Stimulated activated CD4-positive, alpha-beta T cell treated with anti-CD3 and anti-CD28 coated beads, Interleukin-12 subunit alpha, Interleukin-12 subunit beta, amount 100 ng/mL, for 24 hours (primary cell): ENCODE measurements around the gene UBE2O.

Source experiments
- DNase-seq, 2 experiments: peaks; one replicate each; pipeline ENCODE4 v3.0.0-alpha.2; 2020; ENCODE audit warnings: low read depth in 2 of 2

The UBE2O gene

GRCh38 chr17:76467366-76467765 lies 14.4 kb upstream of the UBE2O start, which contains the start of gene AANAT:
Gene AANAT (plus strand): TSS chr17:76467603. CDS start chr17:76468747, 1,144 bp downstream.
- no peak for DNase-seq

DNA sequence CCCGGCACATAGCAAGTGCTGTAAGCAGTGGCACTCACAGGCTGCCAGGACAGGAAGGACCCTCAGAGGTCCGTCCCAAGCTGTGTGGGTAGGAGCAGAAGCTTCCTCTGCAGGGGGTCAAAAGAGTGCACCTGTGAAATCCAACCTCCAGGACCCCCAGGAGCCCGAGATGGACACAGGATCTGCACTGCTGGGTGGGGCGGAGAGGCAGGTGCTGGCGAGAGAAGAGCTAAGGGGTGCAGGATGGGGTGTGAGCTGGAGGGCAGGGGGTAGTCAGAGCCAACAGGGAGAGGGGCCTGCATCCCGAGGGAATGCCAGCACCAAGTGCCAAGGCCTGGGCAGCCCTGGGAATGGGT lies 13.8 kb upstream of the UBE2O start:
- DNase-seq, result no peak

- no peak for DNase-seq
Measured at GRCh38 chr17:76462556-76463290, 9.8 kb upstream of the UBE2O start.

- DNase-seq, result no peak
Measured at GRCh38 chr17:76461765-76462555, 9.0 kb upstream of the UBE2O start.

GRCh38 chr17:76459674-76460073 lies 6.7 kb upstream of the UBE2O start:
- DNase-seq, result no peak

GRCh38 chr17:76458580-76459490 lies 5.9 kb upstream of the UBE2O start:
- no peak for DNase-seq

- DNase-seq, result no peak
Measured at GRCh38 chr17:76453431-76453743, 435 bp upstream of the UBE2O start.

DNA sequence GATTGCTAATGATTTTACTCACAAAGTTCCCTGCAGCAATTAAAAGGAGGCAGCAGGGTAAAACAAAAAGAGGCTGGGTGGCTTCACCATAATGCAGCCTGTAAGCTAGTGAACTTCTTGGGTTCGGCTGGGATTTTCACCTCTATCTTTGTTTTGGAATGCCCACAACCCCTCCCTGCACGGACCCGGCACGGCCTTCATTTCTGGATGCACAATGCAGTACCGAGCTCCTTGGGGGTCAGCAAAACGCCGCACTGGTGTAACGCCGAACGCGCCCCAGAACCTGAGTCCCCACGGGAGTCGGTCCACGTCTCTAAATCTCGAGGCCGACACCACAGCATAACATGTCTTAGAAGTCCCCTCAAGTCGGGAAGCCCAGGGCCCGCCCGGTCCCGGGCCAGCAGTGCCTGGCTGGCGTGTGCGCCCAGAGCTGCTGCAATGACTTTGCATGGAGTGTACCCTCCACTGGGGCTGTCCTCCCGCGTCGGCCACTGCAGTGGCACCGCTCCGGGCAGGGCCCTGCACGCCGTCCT lies 759 bp downstream of the UBE2O start:
- DNase-seq, result no peak

GRCh38 chr17:76451506-76451905 lies 1.4 kb downstream of the UBE2O start:
- DNase-seq, result no peak

DNA sequence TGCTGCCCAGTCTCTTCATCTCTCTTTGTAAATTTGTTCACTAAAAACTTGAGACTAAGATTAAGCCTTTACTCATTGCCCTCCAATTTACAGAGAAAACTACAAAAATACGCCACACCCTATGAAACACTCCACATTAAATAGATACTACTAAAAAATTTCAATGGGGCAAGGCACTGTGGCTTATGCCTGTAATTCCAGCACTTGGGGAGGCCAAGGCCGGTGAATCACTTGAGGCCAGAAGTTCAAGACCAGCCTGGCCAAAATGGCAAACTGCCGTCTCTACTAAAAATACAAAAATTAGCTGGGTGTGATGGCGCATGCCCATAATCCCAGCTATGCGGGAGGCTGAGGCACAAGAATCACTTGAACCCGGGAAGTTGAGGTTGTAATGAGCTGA lies 3.8 kb downstream of the UBE2O start:
- no peak for DNase-seq

GRCh38 chr17:76447931-76448652 lies 4.9 kb downstream of the UBE2O start:
- no peak for DNase-seq

DNA sequence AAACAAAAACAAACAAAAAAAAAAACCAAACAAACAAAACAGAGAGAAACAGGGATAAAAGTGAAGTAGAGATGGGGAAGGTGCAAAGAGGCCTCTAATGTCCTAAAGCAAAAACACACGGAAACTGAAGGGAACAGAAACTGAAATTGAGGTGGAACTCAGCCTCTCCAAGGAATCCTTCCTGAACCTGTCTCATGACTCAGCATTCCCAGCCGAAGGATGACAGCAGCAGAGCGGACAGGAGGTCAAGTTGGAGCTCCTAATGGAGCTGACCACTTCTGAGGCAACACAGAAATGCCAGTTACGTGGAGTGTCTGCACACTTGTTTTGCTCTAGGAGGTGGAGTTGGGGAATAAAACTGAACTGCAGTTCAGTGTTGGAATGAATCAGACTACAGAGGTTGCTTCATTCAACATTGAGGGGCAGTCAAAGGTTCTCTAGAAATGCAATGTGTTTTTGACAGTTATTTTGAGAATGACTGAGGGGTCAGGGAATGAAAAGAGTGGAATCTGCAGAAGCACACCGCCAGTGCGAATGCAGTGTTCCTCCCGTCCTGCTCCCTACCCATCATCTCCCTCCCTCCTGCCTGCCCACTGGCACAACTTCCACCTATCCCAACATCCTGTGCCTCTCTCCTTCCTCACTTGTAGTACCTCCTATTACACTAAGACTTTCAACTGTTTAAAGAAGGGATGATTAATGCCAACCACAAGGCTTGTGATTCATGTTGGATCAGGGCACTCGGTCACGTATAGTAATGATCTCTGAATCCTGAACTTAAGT lies 6.3 kb downstream of the UBE2O start:
- DNase-seq, result no peak

DNA sequence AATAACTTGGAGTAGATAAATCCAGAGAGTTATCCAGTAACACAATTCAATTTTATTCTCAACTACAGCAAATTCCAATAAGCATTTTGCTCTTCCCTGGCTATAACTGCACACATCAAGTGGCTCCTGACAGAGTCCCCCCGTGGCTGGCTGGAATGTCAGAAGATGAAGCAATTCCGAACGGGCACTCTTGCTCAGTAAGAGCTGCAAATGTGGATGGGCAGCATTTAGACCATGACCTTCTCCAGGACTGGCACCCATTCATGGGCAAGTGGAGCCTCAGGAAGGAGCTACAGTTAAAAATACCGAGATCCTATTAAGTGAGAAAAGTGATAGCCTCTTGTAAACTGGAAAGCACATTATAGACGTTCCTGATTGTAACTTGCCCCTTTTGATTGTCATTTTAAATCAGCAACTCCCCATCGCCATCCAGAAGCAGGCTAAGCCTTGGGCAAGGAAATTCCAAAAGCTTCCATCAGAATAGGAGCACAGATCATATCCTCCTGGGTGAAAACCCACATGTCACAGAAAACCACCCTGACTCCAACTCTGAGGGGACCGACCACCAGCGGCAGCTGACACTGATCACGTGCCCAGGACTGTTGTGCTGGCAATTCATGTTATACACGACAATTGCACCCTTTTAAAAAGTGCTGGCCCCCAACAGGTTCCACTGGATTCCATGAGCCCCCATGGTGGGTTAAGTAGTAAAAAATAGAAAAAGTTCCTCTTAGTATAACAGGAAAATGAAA lies 7.1 kb downstream of the UBE2O start:
- no peak for DNase-seq

DNA sequence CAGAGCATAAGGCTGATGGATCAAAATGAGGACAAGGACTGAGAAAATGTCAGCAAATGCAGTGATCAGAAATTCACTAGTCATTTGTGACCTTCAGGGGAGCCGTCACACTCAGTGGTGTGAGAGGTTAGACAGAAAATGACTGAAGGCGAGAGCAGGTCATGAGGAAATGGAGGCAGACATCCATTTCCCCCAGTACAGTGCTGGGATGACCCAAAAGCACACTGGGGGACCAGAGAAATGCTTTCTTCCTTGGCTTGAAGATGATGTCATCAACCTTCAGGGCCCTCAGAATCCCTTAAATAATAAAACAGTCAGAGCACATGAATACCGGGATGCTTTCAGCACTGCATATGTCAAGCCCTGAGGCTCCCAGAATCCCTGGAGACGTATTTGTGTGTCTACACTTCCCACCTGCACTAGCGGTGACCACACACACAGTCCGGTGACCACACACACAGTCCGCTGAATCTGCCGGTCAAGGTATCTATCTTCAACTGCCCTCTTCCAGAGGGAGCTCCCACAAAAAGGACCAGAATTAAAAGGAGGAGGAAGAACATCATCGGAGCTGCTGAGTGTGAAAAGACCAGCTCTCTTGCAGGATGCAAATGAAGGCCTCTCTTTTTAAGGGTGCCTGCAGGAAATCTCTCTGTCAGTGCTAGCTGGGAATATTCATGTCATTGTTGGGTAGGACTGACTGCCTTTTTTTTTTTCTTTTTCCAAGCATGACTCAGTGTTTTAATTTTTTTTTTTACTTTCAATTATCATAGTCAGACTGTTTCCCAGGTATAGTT lies 8.2 kb downstream of the UBE2O start:
- DNase-seq, result no peak

- DNase-seq, result no peak
Measured at GRCh38 chr17:76442341-76443338, 10.3 kb downstream of the UBE2O start.

GRCh38 chr17:76441686-76442340 lies 11.1 kb downstream of the UBE2O start:
- DNase-seq, result no peak

- DNase-seq, result no peak
Measured at GRCh38 chr17:76440751-76441362, 12.1 kb downstream of the UBE2O start.
